Limb (tissue), 2 donors: ENCODE measurements around the gene FOXI2.

Source experiments
- DNase-seq, 2 donors: peaks; one replicate each; pipeline ENCODE4 v3.0.0-alpha.2; 2016; ENCODE audit errors: extremely low spot score in 2 of 2

The FOXI2 gene

GRCh38 chr10:127740596-127740995, 3.6 kb downstream of the FOXI2 start:
- no peak for DNase-seq

DNA sequence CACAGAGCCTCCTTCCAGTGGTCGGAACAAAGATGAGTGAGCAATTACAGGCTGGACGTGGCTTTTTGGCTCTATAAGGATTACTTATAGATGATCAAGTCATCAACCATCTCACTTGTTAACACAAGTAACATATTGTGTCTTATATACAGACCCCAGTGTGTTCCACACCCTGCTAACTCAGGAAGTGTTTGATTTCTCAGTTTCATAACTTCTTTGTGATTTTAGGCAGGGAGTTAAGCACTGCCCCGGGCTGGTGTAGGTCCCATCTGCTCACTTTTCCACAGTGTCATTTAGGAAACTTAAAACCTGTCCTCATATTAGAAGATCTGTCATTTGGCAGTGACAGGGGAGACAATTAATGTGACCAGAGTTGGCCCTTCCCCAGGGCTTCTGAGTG, 6.2 kb downstream of the FOXI2 start:
- DNase-seq = no peak

DNA sequence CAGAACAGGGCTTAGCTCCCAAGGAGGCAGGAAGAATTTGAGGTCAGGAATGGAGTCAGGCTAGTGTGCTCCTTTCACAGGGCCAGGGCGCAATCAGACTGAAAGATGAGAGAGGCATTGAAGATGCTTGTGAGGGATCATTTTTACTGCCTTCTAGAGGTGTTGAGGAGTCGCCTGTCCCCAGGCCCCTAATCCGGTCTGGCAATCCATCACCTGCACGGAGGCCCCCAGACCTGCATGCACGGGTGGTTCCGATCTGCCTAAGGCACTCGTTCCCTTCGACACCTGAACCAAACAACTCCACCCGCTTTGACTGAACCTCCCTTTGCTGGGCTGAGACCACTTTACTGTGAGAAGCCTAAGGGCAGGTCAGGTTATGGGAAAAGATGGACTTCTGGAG, 8.0 kb downstream of the FOXI2 start:
- DNase-seq = no peak

DNA sequence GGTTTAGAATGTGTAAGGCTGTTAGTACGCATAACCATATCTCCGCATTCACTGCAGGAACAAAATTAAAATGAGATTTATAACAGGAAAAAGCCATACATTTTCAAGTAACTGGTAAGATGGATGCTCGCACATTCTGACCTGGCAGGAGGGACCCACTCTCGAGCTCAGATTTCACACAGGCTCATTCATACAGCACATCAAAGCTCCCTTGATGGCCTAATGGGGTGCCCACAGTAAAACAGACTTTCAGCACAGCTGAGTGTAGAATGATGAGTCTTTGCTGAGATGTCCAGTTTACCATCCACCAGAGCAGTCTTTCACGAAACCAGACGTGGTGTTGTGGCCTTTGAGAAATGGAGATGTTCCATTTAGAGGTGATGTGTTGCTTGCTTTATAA, 8.9 kb downstream of the FOXI2 start:
- no peak for DNase-seq

DNA sequence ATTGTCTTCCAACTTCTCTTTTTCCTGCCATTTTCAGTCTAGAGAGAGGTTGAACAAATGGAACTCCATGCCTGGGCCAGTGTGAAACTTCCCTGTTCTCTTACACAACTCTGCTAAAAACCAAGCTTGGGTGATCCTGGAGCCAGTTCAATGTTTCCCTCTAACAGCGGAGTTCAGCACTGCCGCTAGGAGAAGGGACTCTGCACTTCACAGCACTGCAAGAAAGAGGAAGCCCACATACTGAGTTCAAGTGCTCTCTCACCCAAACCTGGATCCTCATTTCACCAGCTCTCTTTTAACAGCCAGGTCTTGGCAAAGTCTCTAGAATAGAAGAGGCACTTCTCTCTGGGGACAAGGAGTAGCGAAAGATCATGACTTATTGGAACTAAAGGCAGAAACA, 18.8 kb downstream of the FOXI2 start:
- DNase-seq = no peak

DNA sequence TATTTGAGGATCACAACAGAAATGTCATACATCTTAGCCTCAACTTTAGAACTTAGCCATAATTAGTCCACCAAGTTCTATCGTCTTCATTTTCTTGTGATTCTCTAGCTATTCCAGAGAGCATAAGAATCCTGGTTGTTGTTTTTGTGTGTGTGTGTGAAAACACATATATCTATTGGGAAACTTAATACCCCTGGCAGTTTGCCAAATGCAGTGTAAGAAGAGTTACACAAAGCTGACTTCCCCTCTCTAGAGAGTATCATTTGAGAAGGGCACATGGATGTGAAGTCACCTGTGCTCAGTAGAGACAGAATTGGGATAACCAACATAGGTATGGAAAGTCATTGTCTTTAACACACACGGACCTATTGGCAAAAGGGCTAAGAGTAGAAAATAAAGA, 19.3 kb downstream of the FOXI2 start:
- no peak for DNase-seq

DNA sequence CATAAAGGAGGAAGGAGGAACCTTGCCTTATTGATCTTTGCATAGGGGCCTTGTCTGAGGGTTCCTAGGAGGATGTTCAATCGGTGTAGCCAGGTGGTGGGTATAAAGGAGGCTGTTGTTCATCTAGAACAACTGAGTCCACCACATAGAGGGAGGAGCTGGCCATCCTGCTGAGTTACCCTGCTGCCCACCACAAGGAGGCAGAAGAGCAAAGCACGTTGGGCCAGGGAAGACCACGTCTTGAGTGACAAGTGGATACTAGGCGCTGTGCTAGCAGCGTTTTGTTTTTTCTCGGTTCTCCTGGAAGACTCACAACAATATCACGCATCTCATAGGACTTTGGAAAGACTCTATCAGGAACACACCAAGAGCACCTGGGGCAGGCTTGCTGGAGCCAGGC, 20.0 kb downstream of the FOXI2 start:
- DNase-seq = no peak

- DNase-seq = no peak
Measured at GRCh38 chr10:127759276-127759675, 22.3 kb downstream of the FOXI2 start.

- no peak for DNase-seq
Measured at GRCh38 chr10:127762925-127763324, 25.9 kb downstream of the FOXI2 start.

DNA sequence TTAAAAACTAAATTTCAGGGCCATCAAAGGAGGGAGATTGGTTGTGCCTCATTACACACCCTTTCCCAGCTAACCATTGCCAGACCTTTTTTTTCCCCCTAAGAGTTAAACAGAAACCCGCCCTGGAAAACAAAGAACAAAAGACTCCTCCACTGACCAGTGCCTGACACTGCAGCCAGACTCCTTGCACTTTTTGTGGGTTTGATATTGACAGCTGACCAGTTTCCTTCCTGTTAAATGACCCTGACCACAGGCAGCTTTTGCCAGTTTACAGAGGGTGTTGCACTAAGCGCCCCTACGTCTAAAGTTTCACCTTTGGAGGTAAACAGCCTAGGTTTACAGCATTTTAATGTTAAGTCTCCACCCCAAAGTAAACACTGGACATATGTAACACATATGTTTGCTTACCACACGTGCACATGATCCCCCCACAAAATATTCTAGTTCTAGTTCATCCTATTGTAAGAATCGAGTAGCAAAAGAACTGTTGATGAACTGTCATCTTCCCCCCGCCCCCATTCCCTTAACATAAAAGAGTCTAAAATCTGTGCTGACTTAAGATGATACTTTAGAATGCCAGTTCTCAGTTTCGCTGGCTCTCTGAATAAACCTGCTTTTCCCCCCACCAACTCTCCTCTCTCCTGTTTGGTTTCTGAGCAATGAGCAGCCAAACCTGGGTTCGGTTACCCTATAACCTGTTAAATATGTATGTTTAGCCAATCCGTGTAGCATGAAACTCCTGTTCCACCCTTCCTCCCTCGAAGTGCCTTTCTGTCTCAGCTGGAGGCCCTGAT, 38.0 kb downstream of the FOXI2 start:
- DNase-seq = no peak

GRCh38 chr10:127776816-127777215, 39.8 kb downstream of the FOXI2 start:
- DNase-seq = no peak

GRCh38 chr10:127781412-127781811, 44.4 kb downstream of the FOXI2 start:
- DNase-seq = no peak

- no peak for DNase-seq
Measured at GRCh38 chr10:127787873-127788272, 50.9 kb downstream of the FOXI2 start.

GRCh38 chr10:127790066-127790624, 53.2 kb downstream of the FOXI2 start:
- no peak for DNase-seq
